Heart left ventricle (tissue), 16 donors: ENCODE data around the gene MYO16. TPM values are rescaled to one million over a fixed set of nuclear protein-coding genes. Genes with fewer than 3 reads are reported as not detected.

ENCODE experiments used
- ATAC-seq, 4 donors: fragments of 200-7000 bp; cut with Tn5 transposase; one replicate each; pipeline ENCODE4 v1.9.1; 2020 to 2022; ENCODE audit warnings: moderate library complexity in 4 of 4, mild to moderate bottlenecking in 3 of 4, moderate number of reproducible peaks in 1 of 4
- DNase-seq, 5 donors: peaks; one replicate each; pipeline ENCODE4 v3.0.0-alpha.2; 2020
- H3K27ac ChIP-seq, 12 donors: fragments of 200-600 bp; sonication (generic) in 4 of 12; one replicate each; pipeline versions ENCODE4 v1.5.0 to v1.8.0; 2016 to 2022; ENCODE audit warnings: mild to moderate bottlenecking in 2 of 12
- H3K27me3 ChIP-seq, 9 donors: fragments of 200-600 bp; sonication (generic) in 2 of 9; one replicate each; pipeline versions ENCODE4 v1.5.1 to v1.8.0; 2016 to 2022; ENCODE audit warnings: mild to moderate bottlenecking in 3 of 9
- H3K36me3 ChIP-seq, 9 donors: fragments of 200-600 bp; sonication (generic) in 2 of 9; one replicate each; pipeline versions ENCODE4 v1.5.0 to v1.8.0; 2018 to 2022; ENCODE audit warnings: mild to moderate bottlenecking in 2 of 9
- H3K4me1 ChIP-seq, 12 donors: fragments of 200-600 bp; sonication (generic) in 4 of 12; one replicate each; pipeline versions ENCODE4 v1.5.0 to v1.8.0; 2016 to 2022; ENCODE audit warnings: mild to moderate bottlenecking in 3 of 12
- H3K4me3 ChIP-seq, 12 donors: fragments of 200-600 bp; sonication (generic) in 4 of 12; one replicate each; pipeline versions ENCODE4 v1.5.0 to v1.8.0; 2017 to 2022; ENCODE audit warnings: mild to moderate bottlenecking in 9 of 12, moderate library complexity in 4 of 12
- H3K9me3 ChIP-seq, 12 donors: fragments of 200-600 bp; sonication (generic) in 4 of 12; one replicate each; pipeline versions ENCODE4 v1.5.0 to v1.8.0; 2016 to 2022; ENCODE audit warnings: mild to moderate bottlenecking in 1 of 12
- CTCF ChIP-seq, 12 donors: fragments of 200-600 bp; sonication (generic) in 4 of 12; IDR thresholded peaks; one replicate each; pipeline versions ENCODE4 v1.5.0 to v1.8.0; 2018 to 2022; ENCODE audit warnings: antibody characterized with exemption in 12 of 12, mild to moderate bottlenecking in 5 of 12
- POLR2A ChIP-seq, 2 donors: fragments of 450-650 bp; IDR thresholded peaks; one replicate each; pipeline ENCODE4 v1.6.1; 2017; ENCODE audit warnings: antibody characterized with exemption in 2 of 2, mild to moderate bottlenecking in 2 of 2, moderate library complexity in 2 of 2
- WGBS, 4 donors: extraction: QIAGEN DNeasy Blood & Tissue Kit in 2 of 4; methylation state at CpG; one replicate each; pipeline versions ENCODE4 v1.1.5 to v1.1.7; 2013 to 2018; 5-methylcytosine and 5-hydroxymethylcytosine counted together
- intact Hi-C, 10 donors: fragments of 100-400 bp; cut with DNase I; formaldehyde crosslinking; loops; one replicate each; pipeline versions ENCODE4 v1.11.1 to v1.14.2; 2022
- polyA plus RNA-seq, 2 donors: library from polyadenylated mRNA; stranded (reverse); fragments of 200-250 nt; gene quantifications; one replicate each; pipeline ENCODE4 v1.2.3, GENCODE V29; 2013
- total RNA-seq, 9 donors: library from RNA; depleted of rRNA in 2 of 9; stranded (reverse); fragments of >200 nt in 2 of 9; fragmentation: NEBNext Ultra II Directional in 3 of 9; extraction: Animal tissue kit (Norgen Biotek cat#: 25700) in 3 of 9; gene quantifications; one replicate each; pipeline versions ENCODE4 v1.1.0 to v1.2.4, GENCODE V29; 2016 to 2023
- donor health status: ischemic (EF 13 %, LVEDD 7.1; RV severe dilation, severe dysfunction).
- donor health status: healthy with polysubstance abuse.
- donor health status: DM: no; HTN: yes; CAD: no.
- donor health status: DM: no; HTN: no; CAD: no.
- donor health status: ischemic (EF 25% LVEDD 6.9; RV normal size, moderate dysfunction).
- donor health status: ischemic (EF 25% LVEDD 5.7; RV mildly dilated, moderate dysfunction).
- donor health status: healthy.
- donor health status: DM: yes; HTN: yes; CAD: no.
- donor health status: ischemic (EF 35%, LVEDD 5.7; RV mildly dilated, moderate dysfunction).
- donor health status: nonischemic (EF 11% LVEDD 7.7; RV severe dilation, severe dysfunction).
- donor health status: DM: yes; HTN: yes; CAD: no.
- donor health status: PGD.
- donor health status: ischemic (EF 29% LVEDD 5.4; RV normal size, mild dysfunction).
- donor health status: nonischemic (EF 23%, LVEDD 6.1; RV moderate dilation, normal function).

MYO16 gene
- total and polyA plus RNA-seq, 11 donors = 0.16 to 5.2 (median 0.81) TPM

DNA sequence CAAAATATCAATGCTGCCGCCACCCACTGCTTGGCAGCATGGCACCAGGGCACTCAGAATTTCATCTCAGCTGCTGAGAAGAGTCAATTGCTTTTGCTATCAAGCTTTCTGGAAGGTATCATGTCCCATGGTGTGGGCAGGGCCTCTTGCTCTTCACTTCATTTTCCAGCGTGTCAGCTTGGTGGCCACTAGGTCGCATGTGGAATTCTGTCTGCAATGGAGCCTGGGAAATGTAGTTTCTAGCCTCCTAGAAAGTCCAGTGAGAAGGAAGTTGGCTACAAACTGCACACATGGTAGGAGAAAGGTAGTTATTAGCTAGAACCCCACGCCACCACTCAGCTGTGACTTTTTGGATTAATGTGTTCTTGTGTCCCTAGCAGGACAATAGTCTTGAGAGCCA, 105.3 kb downstream of the MYO16 start:
- H3K36me3 ChIP-seq = no peaks in the 10 kb centered on the region
- H3K27ac ChIP-seq = no peak overlapping the region
- H3K9me3 ChIP-seq = no peaks in the 10 kb centered on the region
- no peak for DNase-seq
- 56 to 67% (median 62%) methylated on average over 4 of the region's 4 CpGs for WGBS, 4 donors
- no peak overlapping the region for H3K4me3 ChIP-seq
- ATAC-seq = no peak
- no peaks in the 10 kb centered on the region for H3K27me3 ChIP-seq
- intact Hi-C loops = no loop called here
- TF ChIP-seq CTCF (IDR thresholded peaks at IDR 0.05) (no peak), POLR2A (IDR thresholded peaks at IDR 0.05) (no peak)
- H3K4me1 ChIP-seq = no peaks in the 10 kb centered on the region

GRCh38 chr13:108741930-108742329, 112.5 kb downstream of the MYO16 start:
- Histone ChIP-seq H3K9me3 (peaks cover 0 to 11% (median 2%) of the 10 kb centered on the region in 12 donors), H3K36me3 (no peaks in the 10 kb centered on the region), H3K27me3 (no peaks in the 10 kb centered on the region), H3K4me3 (no peak overlapping the region), H3K27ac (no peak overlapping the region), H3K4me1 (no peaks in the 10 kb centered on the region)
- intact Hi-C loops = no loop called here
- ATAC-seq (no peak), DNase-seq (no peak)
- WGBS, 4 donors = 74 to 81% (median 79%) methylated on average over 5 of the region's 5 CpGs
- TF ChIP-seq POLR2A (IDR thresholded peaks at IDR 0.05) (no peak), CTCF (IDR thresholded peaks at IDR 0.05) (no peak)

GRCh38 chr13:108742701-108743451, 113.5 kb downstream of the MYO16 start:
- H3K27ac ChIP-seq = no peak overlapping the region
- peaks cover 0 to 15% (median 2%) of the 10 kb centered on the region in 12 donors for H3K9me3 ChIP-seq
- intact Hi-C loops = no loop called here
- H3K4me3 ChIP-seq = no peak overlapping the region
- no peaks in the 10 kb centered on the region for H3K36me3 ChIP-seq
- WGBS, 4 donors = 72 to 85% (median 81%) methylated on average over 2 of the region's 2 CpGs
- TF ChIP-seq CTCF (IDR thresholded peaks at IDR 0.05) = no peak
- TF ChIP-seq POLR2A (IDR thresholded peaks at IDR 0.05) = no peak
- DNase-seq (no peak), ATAC-seq (no peak)
- H3K4me1 ChIP-seq = no peaks in the 10 kb centered on the region
- no peaks in the 10 kb centered on the region for H3K27me3 ChIP-seq

GRCh38 chr13:108743522-108743921, 114.1 kb downstream of the MYO16 start:
- Histone ChIP-seq H3K4me3 (no peak overlapping the region), H3K27me3 (no peaks in the 10 kb centered on the region), H3K27ac (no peak overlapping the region), H3K36me3 (no peaks in the 10 kb centered on the region), H3K9me3 (peaks cover 0 to 15% (median 2%) of the 10 kb centered on the region in 12 donors), H3K4me1 (no peaks in the 10 kb centered on the region)
- no peak for DNase-seq
- ATAC-seq = no peak
- intact Hi-C loops = no loop called here
- no peak for TF ChIP-seq POLR2A (IDR thresholded peaks at IDR 0.05)
- no peak for TF ChIP-seq CTCF (IDR thresholded peaks at IDR 0.05)
- WGBS, 4 donors = 91 to 95% (median 92%) methylated on average over 4 of the region's 4 CpGs
